Endodermal cell (in vitro differentiated cells): ENCODE results near the gene ZNF593. TPM values are rescaled to one million over a fixed set of nuclear protein-coding genes. Genes with fewer than 3 reads are reported as not detected.

ENCODE experiments used
- DNase-seq: peaks from one replicate; pipeline ENCODE4 v3.0.0-alpha.2; 2017
- H3K27ac ChIP-seq: 2 replicates; pipeline ENCODE4 v1.5.1; 2013; ENCODE audit warnings: mild to moderate bottlenecking, low read depth, low read length, moderate library complexity
- H3K27me3 ChIP-seq: 2 replicates; pipeline ENCODE4 v1.6.1; 2013; ENCODE audit warnings: mild to moderate bottlenecking, low read length, moderate library complexity; ENCODE audit not compliant: insufficient read depth, control insufficient read depth, poor library complexity, severe bottlenecking
- H3K36me3 ChIP-seq: 2 replicates; pipeline ENCODE4 v1.7.0; 2013; ENCODE audit warnings: mild to moderate bottlenecking, low read length, moderate library complexity; ENCODE audit not compliant: control insufficient read depth, insufficient read depth
- H3K4me1 ChIP-seq: one replicate; pipeline ENCODE4 v1.7.0; 2013; ENCODE audit warnings: low read length; ENCODE audit not compliant: control insufficient read depth, insufficient read depth
- H3K4me3 ChIP-seq: 2 replicates; pipeline ENCODE4 v1.5.1; 2013; ENCODE audit warnings: mild to moderate bottlenecking, low read length, moderate library complexity
- H3K9ac ChIP-seq: 2 replicates; pipeline ENCODE4 v1.6.1; 2013; ENCODE audit warnings: mild to moderate bottlenecking, low read length, moderate library complexity; ENCODE audit not compliant: poor library complexity, severe bottlenecking; ENCODE audit errors: extremely low read depth
- H3K9me3 ChIP-seq: 2 replicates; pipeline ENCODE4 v1.6.1; 2013; ENCODE audit warnings: mild to moderate bottlenecking, low read length, moderate library complexity; ENCODE audit not compliant: control insufficient read depth
- H3K27ac Mint-ChIP-seq: 2 replicates; pipeline ENCODE4 v1.8.0; 2020; ENCODE audit warnings: mixed read lengths
- H3K27me3 Mint-ChIP-seq: 2 replicates; pipeline ENCODE4 v1.8.0; 2021; ENCODE audit warnings: mild to moderate bottlenecking, mixed read lengths; ENCODE audit not compliant: insufficient read depth
- H3K36me3 Mint-ChIP-seq: 2 replicates; pipeline ENCODE4 v1.8.0; 2020; ENCODE audit warnings: low read depth, mixed read lengths
- H3K4me1 Mint-ChIP-seq: 2 replicates; pipeline ENCODE4 v1.8.0; 2020; ENCODE audit warnings: mixed read lengths
- H3K4me3 Mint-ChIP-seq: 2 replicates; pipeline ENCODE4 v1.8.0; 2020; ENCODE audit warnings: mild to moderate bottlenecking, moderate library complexity, mixed read lengths
- H3K9me3 Mint-ChIP-seq: 2 replicates; pipeline ENCODE4 v1.8.0; 2020; ENCODE audit warnings: mild to moderate bottlenecking, mixed read lengths
- WGBS, 2 experiments: methylation state at CpG; one replicate each; pipeline versions ENCODE4 v1.1.5 to v1.1.7; 2013; ENCODE audit warnings: missing lambda C conversion rate in 2 of 2, mixed read lengths in 1 of 2; ENCODE audit not compliant: insufficient coverage in 1 of 2, insufficient read length in 1 of 2; 5-methylcytosine and 5-hydroxymethylcytosine counted together
- total RNA-seq, 2 donors: library from RNA; stranded (reverse); fragmentation: NEBNext Ultra II Directional in 1 of 2; extraction: Animal tissue kit (Norgen Biotek cat#: 25700) in 1 of 2; gene quantifications; 2 replicates in 1 of 2; 3 replicates in 1 of 2; pipeline ENCODE4 v1.2.1, GENCODE V29; 2021
- TF ChIP-seq, protein P1 (sequence below): fragments of 200-600 bp; sonication (generic); conservative IDR thresholded peaks from 2 replicates; pipeline ENCODE4 v1.5.0; 2021; ENCODE audit warnings: antibody characterized with exemption, mild to moderate bottlenecking

Gene ZNF593
- total RNA-seq, 2 donors from 2014 or later, result 31.4 to 33.7 TPM

DNA sequence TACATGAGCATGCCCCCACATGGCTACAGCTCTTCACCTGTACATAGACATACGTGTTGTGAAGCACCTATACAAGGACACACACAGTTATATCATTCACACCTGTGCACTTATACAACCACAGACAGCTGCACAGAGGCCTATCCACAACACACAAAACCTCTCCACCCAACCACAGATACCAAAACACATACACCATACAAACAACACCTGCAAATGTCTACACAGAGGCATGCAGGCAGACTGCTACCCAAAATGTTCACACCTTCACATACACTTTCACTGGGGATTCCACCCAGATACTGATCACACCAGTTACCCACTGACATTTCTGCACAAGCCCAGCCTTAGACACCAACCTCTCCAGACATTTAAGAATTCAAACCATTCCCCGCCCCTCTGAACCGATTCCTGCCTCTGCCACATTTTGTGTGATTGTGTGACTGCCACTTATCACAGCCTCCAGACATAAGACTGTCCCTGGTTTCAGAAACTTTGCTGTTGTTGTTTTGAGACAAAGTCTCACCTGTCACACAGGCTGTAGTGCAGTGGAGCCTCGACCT lies 2.9 kb upstream of the ZNF593 start:
- Mint-ChIP-seq H3K27ac (no peak overlapping the region), H3K4me3 (no peak overlapping the region), H3K9me3 (no peaks in the 10 kb centered on the region), H3K36me3 (peaks cover 4% of the 10 kb centered on the region), H3K4me1 (peaks cover 36% of the 10 kb centered on the region), H3K27me3 (peaks cover 54% of the 10 kb centered on the region)
- TF ChIP-seq, protein P1, sequence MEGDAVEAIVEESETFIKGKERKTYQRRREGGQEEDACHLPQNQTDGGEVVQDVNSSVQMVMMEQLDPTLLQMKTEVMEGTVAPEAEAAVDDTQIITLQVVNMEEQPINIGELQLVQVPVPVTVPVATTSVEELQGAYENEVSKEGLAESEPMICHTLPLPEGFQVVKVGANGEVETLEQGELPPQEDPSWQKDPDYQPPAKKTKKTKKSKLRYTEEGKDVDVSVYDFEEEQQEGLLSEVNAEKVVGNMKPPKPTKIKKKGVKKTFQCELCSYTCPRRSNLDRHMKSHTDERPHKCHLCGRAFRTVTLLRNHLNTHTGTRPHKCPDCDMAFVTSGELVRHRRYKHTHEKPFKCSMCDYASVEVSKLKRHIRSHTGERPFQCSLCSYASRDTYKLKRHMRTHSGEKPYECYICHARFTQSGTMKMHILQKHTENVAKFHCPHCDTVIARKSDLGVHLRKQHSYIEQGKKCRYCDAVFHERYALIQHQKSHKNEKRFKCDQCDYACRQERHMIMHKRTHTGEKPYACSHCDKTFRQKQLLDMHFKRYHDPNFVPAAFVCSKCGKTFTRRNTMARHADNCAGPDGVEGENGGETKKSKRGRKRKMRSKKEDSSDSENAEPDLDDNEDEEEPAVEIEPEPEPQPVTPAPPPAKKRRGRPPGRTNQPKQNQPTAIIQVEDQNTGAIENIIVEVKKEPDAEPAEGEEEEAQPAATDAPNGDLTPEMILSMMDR, result no peak
- Histone ChIP-seq H3K4me1 (peaks cover 15% of the 10 kb centered on the region), H3K4me3 (no peak overlapping the region), H3K36me3 (no peaks in the 10 kb centered on the region), H3K9me3 (no peaks in the 10 kb centered on the region), H3K27ac (no peak overlapping the region), H3K9ac (no peak overlapping the region), H3K27me3 (peaks cover 23% of the 10 kb centered on the region)
- WGBS, 2 experiments, result 92% methylated on average over 4 of the region's 4 CpGs
- DNase-seq, result no peak

GRCh38 chr1:26168410-26169197 lies 1.1 kb upstream of the ZNF593 start, which contains the start of gene C1orf232:
Gene C1orf232 (minus strand): TSS chr1:26168963. CDS start chr1:26168499, 464 bp downstream.
- Mint-ChIP-seq H3K4me3 (peak within 1 kb of the TSS; percentile 80), H3K4me1 (peaks cover 32% of the 10 kb centered on the region), H3K27me3 (peaks cover 38% of the 10 kb centered on the region), H3K9me3 (no peaks in the 10 kb centered on the region), H3K36me3 (peaks cover 4% of the 10 kb centered on the region), H3K27ac (peak within 1 kb of the TSS; percentile 91)
- Histone ChIP-seq H3K9ac (peak within 1 kb of the TSS; percentile 79), H3K36me3 (no peaks in the 10 kb centered on the region), H3K4me1 (peaks cover 15% of the 10 kb centered on the region), H3K4me3 (peak within 1 kb of the TSS; percentile 91), H3K27ac (peak within 1 kb of the TSS; percentile 79), H3K9me3 (no peaks in the 10 kb centered on the region), H3K27me3 (peaks cover 5% of the 10 kb centered on the region)
- DNase-seq, result no peak
- TF ChIP-seq, protein P1, result no peak
- 61 to 85% methylated on average over 3 to 5 of the region's 5 CpGs for WGBS, 2 experiments

DNA sequence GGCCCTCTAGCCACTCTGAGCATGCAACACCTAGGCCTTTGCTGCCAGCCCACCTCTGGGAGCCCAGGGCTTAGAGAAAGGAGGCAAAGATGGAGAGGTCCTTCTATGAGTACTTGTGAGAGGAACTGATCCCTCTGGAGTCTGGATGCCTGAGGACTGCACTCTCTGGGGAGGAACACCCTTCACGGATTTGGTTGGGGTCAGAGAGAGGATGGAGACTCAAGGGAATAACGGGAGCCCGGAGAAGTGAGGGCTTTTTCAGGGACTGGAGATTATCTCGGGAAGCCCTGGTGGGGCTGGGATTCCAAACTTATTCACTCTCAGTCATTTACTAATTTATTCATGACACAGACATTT lies 532 bp upstream of the ZNF593 start:
- H3K4me1 ChIP-seq, result peaks cover 15% of the 10 kb centered on the region
- DNase-seq, result no peak
- H3K9ac ChIP-seq, result no peak overlapping the region
- H3K4me3 ChIP-seq, result peak overlapping the region; percentile 91
- no peaks in the 10 kb centered on the region for H3K36me3 ChIP-seq
- H3K4me3 Mint-ChIP-seq, result peak overlapping the region; percentile 80
- H3K27ac Mint-ChIP-seq, result peak overlapping the region; percentile 79
- H3K27me3 Mint-ChIP-seq, result peaks cover 34% of the 10 kb centered on the region
- WGBS, 2 experiments, result 77 to 88% methylated on average over 1 to 4 of the region's 4 CpGs
- peaks cover 4% of the 10 kb centered on the region for H3K36me3 Mint-ChIP-seq
- H3K9me3 ChIP-seq, result no peaks in the 10 kb centered on the region
- peak overlapping the region; percentile 79 for H3K27ac ChIP-seq
- H3K27me3 ChIP-seq, result no peaks in the 10 kb centered on the region
- TF ChIP-seq, protein P1, result no peak
- H3K4me1 Mint-ChIP-seq, result peaks cover 32% of the 10 kb centered on the region
- no peaks in the 10 kb centered on the region for H3K9me3 Mint-ChIP-seq
